Vagina (tissue), 2 donors: ENCODE data around the gene ALOXE3.

Experiments used
- POLR2A ChIP-seq, 2 donors: fragments of 450-650 bp; IDR thresholded peaks; one replicate each; pipeline ENCODE4 v1.6.1; 2017; ENCODE audit warnings: antibody characterized with exemption in 2 of 2, mild to moderate bottlenecking in 2 of 2, moderate library complexity in 2 of 2
- POLR2AphosphoS5 ChIP-seq, 2 donors: sonication (generic); formaldehyde crosslinking; IDR thresholded peaks; one replicate each; pipeline ENCODE4 v1.9.0; 2017; ENCODE audit warnings: antibody characterized with exemption in 2 of 2, mild to moderate bottlenecking in 2 of 2, low read depth in 1 of 2; ENCODE audit not compliant: insufficient read depth in 1 of 2

GRCh38 chr17:8163978-8164814 is 45.9 kb upstream of the ALOXE3 start:
- TF ChIP-seq POLR2AphosphoS5 (IDR thresholded peaks at IDR 0.05; ENCODE audit: insufficient read depth in 1 of 2, low read depth in 1 of 2): peak; percentile 60 to 71
- TF ChIP-seq POLR2A (IDR thresholded peaks at IDR 0.05): no peak
